Daoy (cell line): Measurements from ENCODE around the gene SPAG9. TPM values are rescaled to one million over a fixed set of nuclear protein-coding genes. Genes with fewer than 3 reads are reported as not detected.
A peak's percentile ranks its signal among the peaks of the same experiment; 100 is the strongest.
"Not testable (repeated sequence)": the region's sequence is repeated elsewhere in the genome, so short reads cannot be mapped to it uniquely, and the experiment has no call there.

ENCODE experiments used
- DNase-seq: peaks from one replicate; pipeline ENCODE4 v3.0.0-alpha.2; 2015; ENCODE audit warnings: low read depth
- total RNA-seq: library from RNA; depleted of rRNA; stranded (reverse); fragments of >200 nt; shearing (Covaris generic); gene quantifications from 2 replicates; pipeline ENCODE4 v1.2.3, GENCODE V29; 2014

Gene SPAG9
- total RNA-seq, 1 experiment from 2014 or later, result 54.2 TPM

GRCh38 chr17:51088287-51088686 lies 32.4 kb downstream of the SPAG9 start:
- DNase-seq, result no peak

GRCh38 chr17:51087072-51087757 lies 33.5 kb downstream of the SPAG9 start:
- DNase-seq, result no peak

- DNase-seq, result no peak
These were observed 35.4 kb downstream of the SPAG9 start for GRCh38 chr17:51085150-51085805.

GRCh38 chr17:51083981-51084380 lies 36.7 kb downstream of the SPAG9 start:
- no peak for DNase-seq

- DNase-seq, result not testable (repeated sequence)
These were observed 37.3 kb downstream of the SPAG9 start for GRCh38 chr17:51083364-51083763.

- DNase-seq, result peak; percentile 14
These were observed 41.6 kb downstream of the SPAG9 start for GRCh38 chr17:51079049-51079448.

- no peak for DNase-seq
These were observed 42.6 kb downstream of the SPAG9 start for GRCh38 chr17:51078009-51078592.

GRCh38 chr17:51076821-51077220 lies 43.8 kb downstream of the SPAG9 start:
- DNase-seq, result no peak

GRCh38 chr17:51071556-51071955 lies 49.1 kb downstream of the SPAG9 start:
- DNase-seq, result no peak

- no peak for DNase-seq
These were observed 55.2 kb downstream of the SPAG9 start for GRCh38 chr17:51065466-51065865.

- no peak for DNase-seq
These were observed 56.5 kb downstream of the SPAG9 start for GRCh38 chr17:51064061-51064735.

GRCh38 chr17:51060396-51060795 lies 60.3 kb downstream of the SPAG9 start:
- DNase-seq, result no peak

- DNase-seq, result no peak
These were observed 60.9 kb downstream of the SPAG9 start for GRCh38 chr17:51059781-51060180.

GRCh38 chr17:51057534-51057933 lies 63.1 kb downstream of the SPAG9 start:
- DNase-seq, result no peak

GRCh38 chr17:51056813-51057510 lies 63.7 kb downstream of the SPAG9 start:
- peak; percentile 20 for DNase-seq

- no peak for DNase-seq
These were observed 65.9 kb downstream of the SPAG9 start for GRCh38 chr17:51054748-51055147.

GRCh38 chr17:51052235-51052634 lies 68.4 kb downstream of the SPAG9 start:
- no peak for DNase-seq

- DNase-seq, result no peak
These were observed 70.2 kb downstream of the SPAG9 start for GRCh38 chr17:51050291-51051033.

GRCh38 chr17:51046514-51047384 lies 73.9 kb downstream of the SPAG9 start:
- peak; percentile 3 for DNase-seq

GRCh38 chr17:51046046-51046445 lies 74.6 kb downstream of the SPAG9 start:
- DNase-seq, result no peak
